HG02884 (cell line): ENCODE data around the gene BACH2.
"Not testable (repeated sequence)": the region's sequence is repeated elsewhere in the genome, so short reads cannot be mapped to it uniquely, and the experiment has no call there.

Experiments
- ATAC-seq: cut with Tn5 transposase; IDR thresholded peaks from one replicate; pipeline ENCODE4 v1.9.1; 2021; ENCODE audit warnings: mild to moderate bottlenecking, moderate library complexity; ENCODE audit not compliant: unreplicated experiment

BACH2 gene

GRCh38 chr6:90079560-90080490 is 216.8 kb downstream of the BACH2 start:
- no peak for ATAC-seq

GRCh38 chr6:90078513-90079289 is 217.9 kb downstream of the BACH2 start:
- no peak for ATAC-seq

GRCh38 chr6:90076511-90077415 is 219.9 kb downstream of the BACH2 start:
- no peak for ATAC-seq

GRCh38 chr6:90074161-90074850 is 222.3 kb downstream of the BACH2 start:
- no peak for ATAC-seq

GRCh38 chr6:90072935-90073464 is 223.6 kb downstream of the BACH2 start:
- ATAC-seq, result no peak

- no peak for ATAC-seq
Observed at GRCh38 chr6:90072501-90072900, 224.1 kb downstream of the BACH2 start.

GRCh38 chr6:90068703-90069523 is 227.7 kb downstream of the BACH2 start:
- ATAC-seq, result no peak

GRCh38 chr6:90068264-90068663 is 228.4 kb downstream of the BACH2 start:
- ATAC-seq, result no peak

GRCh38 chr6:90066697-90067096 is 229.9 kb downstream of the BACH2 start:
- no peak for ATAC-seq

GRCh38 chr6:90065173-90065572 is 231.5 kb downstream of the BACH2 start:
- no peak for ATAC-seq

- ATAC-seq, result no peak
Observed at GRCh38 chr6:90062667-90063066, 234.0 kb downstream of the BACH2 start.

- ATAC-seq, result no peak
Observed at GRCh38 chr6:90062051-90062450, 234.6 kb downstream of the BACH2 start.

- ATAC-seq, result not testable (repeated sequence)
Observed at GRCh38 chr6:90059178-90059577, 237.5 kb downstream of the BACH2 start.

GRCh38 chr6:90055924-90056323 is 240.7 kb downstream of the BACH2 start:
- ATAC-seq, result not testable (repeated sequence)

GRCh38 chr6:90054193-90054592 is 242.4 kb downstream of the BACH2 start:
- not testable (repeated sequence) for ATAC-seq

GRCh38 chr6:90053614-90054013 is 243.0 kb downstream of the BACH2 start:
- no peak for ATAC-seq

GRCh38 chr6:90049295-90049694 is 247.3 kb downstream of the BACH2 start:
- ATAC-seq, result no peak

GRCh38 chr6:90048206-90048967 is 248.3 kb downstream of the BACH2 start:
- ATAC-seq, result no peak
